Stimulated activated CD8-positive, alpha-beta memory T cell treated with anti-CD3 and anti-CD28 coated beads, Interleukin-15, amount 100 ng/mL, for 24 hours (primary cell): Measurements from ENCODE around the gene DPYSL3.

Experiments
- DNase-seq: peaks from one replicate; pipeline ENCODE4 v3.0.0-alpha.2; 2020; ENCODE audit warnings: low read depth

DPYSL3 gene

GRCh38 chr5:147437161-147437596 is 72.7 kb downstream of the DPYSL3 start:
- no peak for DNase-seq

DNA sequence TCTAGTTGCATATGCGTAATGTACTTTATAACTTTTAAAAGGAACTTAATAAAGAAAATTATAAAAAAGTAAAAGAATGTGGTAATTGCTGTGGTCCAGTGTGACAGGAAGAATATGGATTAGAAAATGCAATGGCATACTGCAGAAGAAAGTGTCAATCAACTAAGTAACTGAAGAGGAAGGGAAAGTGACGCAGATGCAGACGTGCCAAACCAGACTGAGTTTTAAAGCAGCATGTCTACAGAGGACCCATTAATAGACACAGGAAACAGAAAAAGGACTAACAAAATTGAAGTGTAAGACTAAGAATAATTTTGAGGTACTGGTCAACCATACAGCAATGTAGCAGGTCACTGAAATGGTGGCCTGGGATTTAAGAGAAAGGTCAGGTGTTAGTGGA is 73.3 kb downstream of the DPYSL3 start:
- no peak for DNase-seq

DNA sequence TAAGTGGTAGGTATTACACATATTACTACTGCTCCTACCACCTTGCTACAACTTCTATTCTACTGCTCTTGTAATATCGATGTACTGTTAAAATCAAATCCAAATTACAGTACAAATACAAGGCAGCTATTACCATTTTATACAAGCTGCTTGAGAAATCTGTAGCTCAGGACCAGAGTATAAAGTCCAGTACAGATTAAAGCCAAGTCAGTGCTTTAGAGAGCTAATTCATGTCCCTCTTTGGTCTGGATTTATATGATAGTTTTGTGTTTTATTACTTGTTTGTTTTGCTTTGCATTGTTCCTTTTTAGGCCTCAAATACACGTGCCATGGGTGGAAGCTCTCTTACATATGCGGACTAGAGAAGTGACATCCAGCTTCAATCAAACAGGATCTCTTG is 75.8 kb downstream of the DPYSL3 start:
- no peak for DNase-seq

- DNase-seq = no peak
Measured at GRCh38 chr5:147432323-147432722, 77.5 kb downstream of the DPYSL3 start.

GRCh38 chr5:147431586-147431985 is 78.3 kb downstream of the DPYSL3 start:
- DNase-seq = no peak

GRCh38 chr5:147430628-147431027 is 79.2 kb downstream of the DPYSL3 start:
- no peak for DNase-seq

GRCh38 chr5:147427521-147428401 is 82.1 kb downstream of the DPYSL3 start:
- no peak for DNase-seq

GRCh38 chr5:147426640-147427327 is 83.1 kb downstream of the DPYSL3 start:
- no peak for DNase-seq

DNA sequence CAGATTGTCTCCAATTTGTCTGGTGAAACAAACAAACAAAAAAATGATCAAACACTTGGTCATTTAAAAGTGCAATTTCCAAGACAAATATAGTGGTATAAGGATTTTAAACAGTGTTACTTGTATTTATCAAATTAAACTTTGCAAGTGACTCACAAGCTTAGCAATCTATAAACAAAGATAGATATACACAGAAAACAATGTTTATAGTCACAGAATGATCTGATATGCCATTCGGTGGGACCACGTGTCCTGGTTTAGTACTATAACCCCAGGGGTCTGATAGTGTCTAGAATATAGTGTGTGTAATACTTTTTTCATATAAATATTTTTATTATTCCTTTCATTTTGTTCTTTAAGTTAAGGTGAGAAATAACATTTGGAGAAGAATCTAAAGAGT is 91.3 kb downstream of the DPYSL3 start:
- no peak for DNase-seq

DNA sequence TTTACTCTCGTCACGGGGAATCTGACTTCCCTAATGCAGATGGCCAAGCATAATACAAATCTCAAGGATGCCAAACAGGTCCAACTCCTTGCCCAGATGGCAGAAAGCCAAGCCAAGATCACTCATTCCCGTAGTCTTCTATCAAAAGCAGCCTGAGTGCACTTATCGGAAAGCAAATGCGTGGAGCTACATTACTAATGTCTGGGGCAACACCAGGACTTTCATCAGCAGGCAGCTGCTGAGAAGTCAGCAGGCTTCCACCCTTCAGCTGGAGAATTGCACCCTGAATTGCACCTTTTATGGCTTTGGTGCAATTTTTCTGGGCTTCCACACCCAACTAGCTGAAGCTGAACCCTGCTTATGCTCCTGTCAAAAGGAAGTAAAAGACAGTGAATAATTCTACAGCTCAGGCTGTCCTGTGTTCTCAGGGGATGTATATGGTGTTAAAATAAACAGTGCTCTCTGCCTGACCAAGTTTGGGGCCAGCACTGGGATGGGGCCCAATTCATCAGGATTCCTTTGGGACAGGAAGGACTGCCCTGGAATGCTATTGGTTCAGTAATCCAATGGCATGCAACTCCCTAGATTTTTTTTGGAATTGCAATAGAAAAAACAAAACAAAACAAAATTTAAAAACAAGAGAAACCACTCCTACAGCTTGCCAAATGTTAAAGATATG is 92.6 kb downstream of the DPYSL3 start:
- no peak for DNase-seq

GRCh38 chr5:147415651-147416050 is 94.2 kb downstream of the DPYSL3 start:
- DNase-seq = no peak

- no peak for DNase-seq
Measured at GRCh38 chr5:147413266-147413665, 96.6 kb downstream of the DPYSL3 start.

GRCh38 chr5:147412561-147412960 is 97.3 kb downstream of the DPYSL3 start:
- DNase-seq = no peak

DNA sequence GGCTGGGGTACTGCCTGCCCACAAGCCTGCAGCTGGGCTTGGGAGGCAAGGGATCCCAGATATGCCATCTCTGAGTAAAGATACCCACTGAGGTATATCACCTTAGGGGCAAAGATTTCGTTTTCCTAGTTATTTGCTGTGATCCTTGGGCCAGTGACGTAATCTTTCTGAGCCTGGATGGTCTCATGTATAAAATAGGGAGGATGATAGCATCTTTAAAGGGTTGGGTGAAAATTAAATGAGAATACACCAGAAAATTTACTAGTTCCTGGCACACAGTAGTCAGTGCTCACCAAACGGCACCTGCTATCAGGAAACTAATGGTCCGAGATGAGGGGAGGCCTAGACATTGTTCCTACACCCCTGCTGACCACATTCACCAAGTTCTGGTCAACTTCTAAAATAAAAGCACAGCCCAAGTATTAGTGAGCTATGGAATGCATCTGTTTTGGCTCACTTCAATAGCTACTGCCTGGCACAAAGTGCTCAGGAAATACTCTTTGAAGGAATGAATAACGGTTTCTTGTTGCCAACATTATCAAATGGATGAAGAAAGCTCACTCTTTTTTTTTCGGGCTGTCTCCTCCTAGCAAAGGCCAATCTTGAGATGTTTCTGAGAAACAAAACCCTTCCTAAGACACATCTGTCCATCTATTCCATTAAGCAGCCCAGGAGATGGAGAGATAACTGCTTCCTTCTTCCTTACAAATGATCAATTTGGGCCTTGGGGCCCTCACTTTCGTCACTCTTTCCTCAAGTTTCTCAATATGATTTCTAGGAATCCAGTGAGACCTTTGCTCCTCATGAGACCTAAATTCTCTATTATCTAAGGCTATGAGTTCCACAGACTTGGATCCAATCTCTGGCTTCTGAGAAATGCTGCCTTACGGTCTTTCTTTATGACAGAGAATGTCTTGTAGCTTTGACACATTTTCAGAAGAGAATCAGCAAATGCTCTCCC is 98.2 kb downstream of the DPYSL3 start:
- no peak for DNase-seq

DNA sequence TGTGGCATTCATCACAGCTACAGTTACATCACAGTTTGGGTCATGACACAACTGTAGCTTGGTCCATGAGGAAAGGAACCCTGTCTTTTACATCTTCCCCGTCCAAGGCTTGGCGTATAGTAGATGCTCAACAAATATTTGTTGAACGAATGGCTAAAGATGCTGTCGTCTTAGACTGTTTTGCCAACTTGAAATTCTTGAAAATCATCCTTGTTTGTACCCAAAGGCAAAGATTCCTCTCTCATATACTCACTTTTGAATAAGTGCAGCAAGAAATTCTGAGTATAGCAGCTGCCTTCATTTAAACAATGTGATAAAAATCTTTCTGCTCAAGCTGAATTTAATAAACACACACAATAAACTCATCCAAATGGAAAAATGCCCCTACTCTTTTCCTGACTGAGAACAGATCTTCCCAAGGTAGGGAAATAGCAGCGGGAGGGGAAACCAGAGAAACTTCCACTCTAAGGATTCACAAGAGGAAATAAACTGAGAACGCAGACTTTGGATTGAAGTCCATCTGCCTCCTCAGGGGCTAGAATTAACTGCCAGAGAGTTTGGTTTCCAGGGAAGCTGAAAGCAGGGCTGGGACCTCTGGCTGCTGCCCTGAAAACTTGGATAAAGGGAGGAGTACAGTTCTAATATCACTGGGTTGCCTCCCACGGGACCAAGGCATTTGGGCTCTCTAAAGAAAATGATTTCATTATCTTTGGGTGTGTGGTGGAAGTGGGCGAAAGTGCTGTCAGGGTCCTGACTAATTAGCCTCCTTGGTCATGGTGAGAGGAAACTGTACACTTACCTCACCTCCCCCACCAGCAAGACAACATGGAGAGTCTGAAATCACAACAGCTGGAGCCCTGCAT is 99.1 kb downstream of the DPYSL3 start:
- DNase-seq = no peak

- DNase-seq = no peak
Measured at GRCh38 chr5:147408980-147409379, 100.9 kb downstream of the DPYSL3 start.

GRCh38 chr5:147407094-147407681 is 102.7 kb downstream of the DPYSL3 start:
- DNase-seq = no peak

DNA sequence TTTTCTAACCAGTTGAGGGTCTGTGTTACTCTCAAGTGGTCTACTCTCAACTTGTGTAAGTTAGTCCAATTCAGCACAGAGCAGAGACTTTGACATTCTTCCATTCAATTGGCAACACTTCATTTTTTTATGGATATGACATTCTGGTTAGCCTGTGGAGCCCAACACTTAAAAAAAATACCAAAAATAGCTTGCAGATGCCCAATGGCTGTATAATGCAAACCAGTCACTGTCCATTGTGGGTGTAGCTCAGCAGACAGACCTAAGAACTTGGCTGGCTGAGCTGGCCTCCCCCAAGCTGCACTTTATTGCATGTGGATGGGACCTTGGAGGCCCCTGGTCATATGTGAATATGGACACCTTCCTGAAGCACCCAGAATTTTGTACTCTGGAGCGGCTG is 103.2 kb downstream of the DPYSL3 start:
- DNase-seq = no peak

- no peak for DNase-seq
Measured at GRCh38 chr5:147404706-147405105, 105.2 kb downstream of the DPYSL3 start.
